T47D (cell line): ENCODE measurements around the gene FAM107B.
"Not testable (repeated sequence)": the region's sequence is repeated elsewhere in the genome, so short reads cannot be mapped to it uniquely, and the experiment has no call there.

Source experiments
- DNase-seq, 2 experiments: peaks; one replicate each; pipeline versions ENCODE4 v3.0.0 to v3.0.0-alpha.2; 2011 to 2012; ENCODE audit warnings: low read depth in 1 of 2, low spot score in 1 of 2
- JUND ChIP-seq: IDR thresholded peaks from 2 replicates; pipeline ENCODE4 v1.6.1; 2012; ENCODE audit warnings: low read depth
- in situ Hi-C: cut with HindIII; loops from 2 replicates; pipeline ENCODE4 v1.10.0; 2016; ENCODE audit warnings: low sequenced_read_pairs, low pct_unique_long_range_greater_than_20kb

The FAM107B gene

DNA sequence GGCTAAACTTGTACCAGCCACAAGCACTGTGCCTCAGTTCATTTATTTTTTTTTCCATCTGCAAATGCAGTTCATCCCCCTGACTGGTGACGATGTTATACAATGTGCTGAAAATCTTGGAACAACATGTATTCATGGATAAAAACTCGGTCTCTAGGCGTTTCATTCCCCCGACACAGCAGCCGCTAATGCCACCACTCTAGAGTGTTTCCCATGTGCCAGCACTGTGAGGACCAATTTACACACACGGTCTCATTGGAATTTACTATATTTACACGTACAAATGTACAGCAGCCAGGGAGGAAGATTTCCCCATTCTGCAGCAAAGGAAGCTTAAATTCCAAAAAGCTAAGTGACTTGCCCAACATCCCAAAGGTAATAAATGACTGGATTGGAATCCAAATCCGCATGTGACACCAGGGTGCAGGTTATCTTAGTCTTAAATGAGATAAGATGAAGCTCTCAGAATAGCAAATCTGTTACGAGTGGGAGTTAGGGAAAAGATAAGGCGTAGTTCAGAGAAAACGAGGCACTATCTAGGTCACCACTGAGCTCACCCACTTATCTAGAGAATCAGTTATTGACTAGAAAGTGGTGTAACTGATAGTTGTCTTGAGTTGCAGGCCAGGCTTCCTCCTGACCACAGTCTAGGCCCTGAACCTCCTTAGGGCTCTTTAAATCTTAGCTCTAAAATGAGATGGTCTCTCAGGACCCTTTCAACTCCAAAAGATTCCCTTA is 36.7 kb downstream of the FAM107B start:
- no peak for DNase-seq
- no peak for TF ChIP-seq JUND
- in situ Hi-C loops, result no loop called here

DNA sequence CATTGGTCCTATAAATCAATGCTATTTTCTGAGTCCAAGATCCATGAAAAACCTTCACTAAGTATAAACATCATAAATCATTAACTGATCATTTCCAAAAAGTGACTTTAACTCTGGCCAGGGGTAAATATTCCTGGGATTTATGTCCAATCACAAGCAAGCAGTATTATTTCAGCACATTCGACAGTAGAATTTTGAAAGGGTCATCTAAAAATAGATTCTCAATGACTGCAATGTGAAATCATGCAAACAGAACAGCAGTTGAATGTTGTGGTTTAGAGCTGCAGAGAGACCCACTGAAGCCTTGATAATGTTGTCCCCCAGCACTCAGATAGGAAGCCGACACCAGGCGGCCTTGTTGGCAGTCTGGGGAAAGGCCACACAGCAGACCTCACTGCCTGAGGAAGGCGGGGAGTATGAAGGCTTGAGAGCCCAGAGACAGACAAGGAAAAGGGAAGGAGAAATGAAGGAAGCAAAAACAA is 38.1 kb downstream of the FAM107B start:
- DNase-seq, result no peak
- TF ChIP-seq JUND, result no peak
- in situ Hi-C loops, result no loop called here

DNA sequence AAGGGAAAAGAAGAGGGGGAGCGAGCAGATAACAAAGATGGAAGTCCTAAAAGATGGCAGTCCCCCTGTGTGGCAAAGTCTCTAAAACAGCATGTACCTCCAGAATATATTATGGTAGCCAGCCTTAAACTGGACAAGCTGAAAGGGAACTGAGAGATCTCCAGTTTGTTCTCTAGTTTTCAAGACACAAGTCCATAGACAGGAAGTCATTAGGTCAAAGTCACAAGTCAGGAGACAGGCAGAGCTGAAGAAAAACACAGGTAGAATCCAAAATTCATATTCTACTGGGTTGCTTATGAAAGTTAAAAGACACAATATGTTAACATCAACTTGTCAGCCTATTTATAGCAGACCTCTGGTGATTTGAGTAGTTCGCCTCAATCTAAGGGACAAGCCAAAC is 38.7 kb downstream of the FAM107B start:
- in situ Hi-C loops, result no loop called here
- DNase-seq, result no peak
- no peak for TF ChIP-seq JUND

DNA sequence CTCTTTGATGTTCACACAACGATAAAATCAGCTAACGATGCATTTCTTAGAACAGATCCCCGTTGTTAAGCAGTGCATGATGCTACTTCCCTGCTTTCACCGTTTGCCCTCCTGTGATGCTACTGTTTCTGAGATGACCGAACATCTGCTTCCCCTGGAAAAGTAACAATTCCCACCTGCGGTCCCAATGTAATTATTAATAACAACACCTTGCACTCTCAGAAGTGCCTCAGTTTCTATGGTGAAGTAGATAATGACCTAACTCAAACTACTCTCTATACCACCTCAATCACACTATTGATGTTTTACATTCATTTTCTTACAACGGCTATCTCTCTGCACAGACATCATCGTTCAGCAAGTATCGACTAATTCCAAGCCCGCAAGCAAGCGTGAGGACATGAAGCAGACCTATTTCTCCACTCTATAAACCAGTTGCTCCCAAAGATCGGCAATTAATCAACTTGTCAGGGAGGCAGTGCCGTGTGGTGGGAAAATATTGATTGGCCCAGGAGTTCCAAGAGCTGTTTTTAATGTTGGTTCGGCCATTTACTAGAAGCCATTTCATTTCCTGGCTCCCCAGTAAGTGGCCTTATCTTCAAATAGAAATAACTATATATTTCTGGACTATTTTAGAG is 42.7 kb downstream of the FAM107B start:
- no peak for DNase-seq
- no peak for TF ChIP-seq JUND
- in situ Hi-C loops, result no loop called here

DNA sequence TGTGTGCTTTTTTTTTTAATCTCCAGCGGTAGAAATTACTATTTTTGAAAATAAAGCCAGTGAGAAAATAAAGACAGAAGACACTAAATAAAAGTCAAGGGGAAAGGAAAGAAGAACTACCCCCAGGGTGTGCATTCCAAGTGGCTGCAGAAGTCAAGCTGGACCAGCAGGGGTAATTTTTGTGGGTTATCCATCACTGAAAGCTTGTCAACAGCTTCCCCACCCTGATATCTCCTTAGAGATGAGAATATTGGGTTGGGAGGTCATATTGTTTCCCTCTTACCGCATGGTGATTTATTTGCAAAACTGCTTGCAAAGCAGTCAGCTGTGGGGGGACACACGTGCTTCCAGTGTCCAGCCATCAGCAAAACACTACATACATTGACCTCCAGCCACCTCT is 46.4 kb downstream of the FAM107B start:
- no peak for TF ChIP-seq JUND
- in situ Hi-C loops, result no loop called here
- no peak for DNase-seq

DNA sequence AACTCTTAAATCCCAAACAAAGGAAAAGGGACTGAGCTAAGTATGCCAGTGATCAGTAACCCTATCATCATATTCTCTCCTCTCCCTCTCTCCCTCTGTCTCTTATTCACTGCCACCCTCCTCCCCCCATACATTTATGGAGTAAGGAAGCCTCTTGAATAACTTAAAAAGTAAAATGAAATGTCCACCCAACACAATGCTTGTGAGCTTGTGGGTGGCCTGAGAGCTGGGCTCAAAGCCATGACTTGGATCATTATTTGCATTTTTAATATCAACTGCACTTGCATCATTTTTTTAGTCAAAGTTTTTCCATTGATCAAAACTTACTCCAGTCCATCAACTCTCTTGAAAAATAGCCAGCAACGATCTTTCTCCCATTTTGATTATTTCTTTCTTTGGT is 46.8 kb downstream of the FAM107B start:
- in situ Hi-C loops, result no loop called here
- DNase-seq, result no peak
- no peak for TF ChIP-seq JUND

DNA sequence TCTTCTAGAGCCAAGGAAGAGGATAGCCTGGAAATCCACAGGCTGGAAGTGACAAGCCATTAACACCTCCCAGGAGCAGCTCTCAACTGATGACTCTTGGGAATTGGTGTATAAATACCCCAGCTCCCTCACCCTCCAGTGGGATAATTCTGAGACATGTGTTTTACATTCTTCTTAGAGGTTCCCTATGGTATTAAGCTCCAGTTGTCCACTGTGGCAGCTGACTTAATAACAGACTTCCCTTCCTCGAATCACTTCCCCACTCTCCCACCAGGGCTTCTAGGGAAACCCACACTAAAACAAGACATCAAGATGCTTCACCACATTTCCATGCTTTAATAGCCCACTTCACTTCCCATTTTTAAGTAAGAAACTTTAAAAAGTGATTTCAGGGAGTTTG is 47.2 kb downstream of the FAM107B start:
- TF ChIP-seq JUND, result no peak
- DNase-seq, result no peak
- in situ Hi-C loops, result no loop called here

DNA sequence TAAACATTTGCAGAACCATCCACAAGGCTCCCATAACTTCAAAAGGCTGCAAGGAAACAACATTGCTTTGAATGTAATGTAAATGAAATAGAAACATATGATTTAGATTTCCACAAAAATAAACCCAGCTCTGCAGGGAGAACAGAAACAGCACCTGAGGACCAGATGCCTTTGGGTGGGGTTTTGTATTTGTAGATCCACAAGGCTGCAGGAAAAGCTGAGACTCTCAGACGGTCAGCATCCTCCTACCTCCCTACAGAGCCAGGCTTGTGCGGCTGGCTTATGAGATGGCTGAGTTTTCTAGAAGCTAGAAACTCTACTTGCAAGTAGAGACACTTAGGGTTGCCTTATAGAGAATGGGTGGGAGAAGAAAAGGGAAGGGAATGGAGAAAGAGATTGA is 49.8 kb downstream of the FAM107B start:
- no peak for DNase-seq
- in situ Hi-C loops, result no loop called here
- TF ChIP-seq JUND, result no peak

DNA sequence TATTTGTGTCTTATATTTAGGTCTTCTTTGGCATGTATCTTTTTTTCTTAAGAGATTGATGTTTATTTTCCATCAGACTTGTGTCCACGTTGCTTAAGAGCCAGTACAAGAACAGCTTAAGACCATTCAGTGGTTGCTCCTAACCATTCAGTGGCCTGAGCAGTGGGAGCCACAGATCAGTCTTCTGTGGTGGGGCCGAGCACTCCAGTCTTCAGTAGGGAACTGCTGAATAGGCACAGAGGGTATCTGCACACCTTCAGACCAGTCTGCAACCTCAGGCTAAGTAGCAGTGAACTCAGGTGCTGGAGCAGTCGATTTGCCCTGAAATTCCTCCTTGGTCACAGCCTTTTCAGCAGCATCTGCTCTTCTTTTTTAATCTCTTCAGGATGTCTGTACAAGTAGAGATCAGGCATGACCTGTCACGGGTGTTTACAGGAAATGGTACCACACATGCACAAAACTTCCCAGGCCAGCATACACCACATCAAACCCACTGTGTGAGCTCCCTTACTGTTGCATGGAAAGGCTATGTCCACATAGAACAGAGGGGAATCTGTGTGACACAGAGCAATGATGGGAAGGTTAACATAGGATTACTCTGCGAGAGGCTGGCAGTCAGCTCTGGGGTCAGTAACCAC is 51.5 kb downstream of the FAM107B start:
- in situ Hi-C loops, result no loop called here
- no peak for DNase-seq
- TF ChIP-seq JUND, result no peak

DNA sequence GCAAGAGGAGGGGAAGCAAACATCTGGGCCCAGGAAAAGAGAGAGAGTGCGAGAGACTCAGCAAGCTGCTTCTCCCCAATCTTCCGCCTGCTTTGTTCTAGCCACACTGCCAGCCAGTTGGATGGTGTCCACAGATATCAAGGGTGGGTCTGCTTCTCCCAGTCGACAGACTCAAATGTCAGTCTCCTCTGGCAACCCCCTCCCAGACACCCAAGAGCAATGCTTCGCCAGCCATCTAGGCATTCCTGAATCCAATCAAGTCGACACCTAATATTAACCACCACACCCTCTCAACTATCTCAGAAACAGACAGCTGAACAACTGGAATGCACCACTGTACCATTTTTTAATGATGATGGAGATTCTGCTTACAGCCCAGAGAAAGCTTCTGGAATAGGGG is 57.1 kb downstream of the FAM107B start:
- in situ Hi-C loops, result no loop called here
- DNase-seq, result no peak
- TF ChIP-seq JUND, result no peak

DNA sequence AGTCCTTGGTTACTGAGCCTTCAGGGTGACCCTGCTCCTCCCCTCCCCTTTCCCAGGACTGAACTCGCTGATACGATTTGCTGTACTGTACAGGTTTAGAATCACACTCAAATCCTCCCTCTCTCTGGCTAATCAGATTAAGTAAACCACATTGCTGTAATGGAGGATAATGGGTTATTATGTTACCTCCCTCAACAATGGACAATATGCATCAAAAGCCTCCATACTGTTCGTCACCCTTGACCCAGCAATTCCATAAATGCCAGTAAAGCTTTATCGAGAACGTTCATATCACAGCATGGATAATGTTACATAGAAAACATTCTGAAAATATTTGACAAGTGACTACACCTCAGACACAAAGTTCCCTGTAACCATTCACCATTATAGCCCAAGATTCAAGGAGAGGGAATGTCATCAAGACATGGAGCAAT is 61.7 kb downstream of the FAM107B start:
- in situ Hi-C loops, result no loop called here
- TF ChIP-seq JUND, result no peak
- DNase-seq, result no peak

DNA sequence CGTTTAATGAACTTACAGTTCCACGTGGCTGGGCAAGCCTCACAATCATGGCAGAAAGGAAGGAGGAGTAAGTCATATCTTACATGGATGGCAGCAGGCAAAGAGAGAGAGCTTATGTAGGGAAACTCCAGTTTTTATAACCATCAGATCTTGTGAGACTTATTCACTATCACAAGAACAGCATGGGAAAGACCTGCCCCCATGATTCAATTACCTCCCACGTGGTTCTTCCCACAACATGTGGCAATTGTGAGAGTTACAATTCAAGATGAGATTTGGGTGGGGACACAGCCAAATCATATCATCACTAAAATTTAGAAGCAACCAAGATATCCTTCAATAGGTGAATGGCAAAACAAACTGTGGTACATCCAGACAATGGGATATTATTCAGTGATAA is 65.4 kb downstream of the FAM107B start:
- in situ Hi-C loops, result not testable (repeated sequence)

DNA sequence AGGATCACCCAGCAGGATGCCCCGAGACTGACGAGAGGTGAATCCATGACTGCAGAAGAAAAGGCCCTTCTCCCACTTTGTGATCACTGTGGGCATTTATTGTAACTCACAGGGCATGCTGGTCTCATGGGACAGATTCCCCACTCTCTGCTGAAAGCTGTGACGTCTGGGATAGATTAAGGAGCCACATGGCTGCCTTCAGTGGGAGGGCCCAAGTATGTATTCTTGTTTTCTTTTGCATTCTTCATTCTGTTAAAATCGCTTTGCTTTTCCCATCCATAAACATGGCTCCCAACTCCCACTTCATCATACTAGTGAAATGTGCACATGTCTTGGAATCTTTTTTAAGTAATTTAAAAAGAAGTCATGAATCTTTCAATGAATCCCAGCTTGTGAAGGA is 67.2 kb downstream of the FAM107B start:
- in situ Hi-C loops, result no loop called here
- DNase-seq, result no peak
- TF ChIP-seq JUND, result no peak

More for the DNA sequence above, 65.4 kb downstream of the FAM107B start:
- DNase-seq, result not testable (repeated sequence)
